Muscle of back (tissue), 11 donors: ENCODE results near the gene PDE6A. TPM values are rescaled to one million over a fixed set of nuclear protein-coding genes. Genes with fewer than 3 reads are reported as not detected.

Source experiments
- DNase-seq, 3 donors: peaks; one replicate each; pipeline versions ENCODE4 v3.0.0 to v3.0.0-alpha.2; 2013
- polyA plus RNA-seq, 10 donors: library from polyadenylated mRNA; unstranded; fragments of 120-200 nt; gene quantifications; one replicate each; pipeline ENCODE4 v1.2.1, GENCODE V29; 2013; ENCODE audit not compliant: insufficient read length in 10 of 10

PDE6A gene
- polyA plus RNA-seq, 10 donors: 0.03 to 0.12 (median 0.06) TPM

DNA sequence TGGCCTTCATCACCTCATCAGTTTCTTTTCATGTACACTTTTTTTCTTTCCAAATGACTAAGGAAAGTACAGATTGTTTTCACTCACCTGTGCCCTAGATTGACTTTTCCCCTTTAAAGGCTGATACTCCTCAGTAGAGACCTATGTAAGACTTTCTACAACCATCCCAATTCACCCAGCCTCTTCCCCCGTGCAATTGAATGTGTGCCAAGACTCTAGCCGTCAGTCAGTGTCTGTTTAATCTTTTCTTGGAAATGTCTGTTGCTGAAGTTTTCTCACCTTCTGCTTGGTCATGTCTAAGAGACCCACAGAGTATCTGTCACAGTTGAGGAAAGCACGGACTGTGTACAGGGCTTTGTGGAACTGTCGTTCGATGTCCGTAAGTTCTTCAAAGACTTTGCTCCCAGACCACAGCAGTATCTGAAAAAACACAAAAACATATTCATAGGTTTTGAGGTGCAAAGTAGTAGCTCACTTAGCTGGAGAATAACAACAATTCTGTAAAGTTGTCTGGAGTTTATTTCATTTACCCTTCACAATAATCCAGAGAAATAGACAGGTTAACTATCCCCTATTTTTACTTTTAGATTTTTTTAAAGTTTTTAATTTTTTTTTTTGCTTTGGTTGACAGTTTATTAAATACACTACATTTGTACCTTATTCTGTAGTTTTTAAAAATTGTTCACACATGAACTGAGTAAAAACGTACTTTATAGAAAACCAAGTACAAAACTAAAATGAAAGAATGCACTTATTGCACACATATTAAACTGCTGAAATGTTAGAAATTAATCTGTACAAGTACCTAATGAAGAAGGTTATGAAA lies 13.6 kb downstream of the PDE6A start:
- no peak for DNase-seq

DNA sequence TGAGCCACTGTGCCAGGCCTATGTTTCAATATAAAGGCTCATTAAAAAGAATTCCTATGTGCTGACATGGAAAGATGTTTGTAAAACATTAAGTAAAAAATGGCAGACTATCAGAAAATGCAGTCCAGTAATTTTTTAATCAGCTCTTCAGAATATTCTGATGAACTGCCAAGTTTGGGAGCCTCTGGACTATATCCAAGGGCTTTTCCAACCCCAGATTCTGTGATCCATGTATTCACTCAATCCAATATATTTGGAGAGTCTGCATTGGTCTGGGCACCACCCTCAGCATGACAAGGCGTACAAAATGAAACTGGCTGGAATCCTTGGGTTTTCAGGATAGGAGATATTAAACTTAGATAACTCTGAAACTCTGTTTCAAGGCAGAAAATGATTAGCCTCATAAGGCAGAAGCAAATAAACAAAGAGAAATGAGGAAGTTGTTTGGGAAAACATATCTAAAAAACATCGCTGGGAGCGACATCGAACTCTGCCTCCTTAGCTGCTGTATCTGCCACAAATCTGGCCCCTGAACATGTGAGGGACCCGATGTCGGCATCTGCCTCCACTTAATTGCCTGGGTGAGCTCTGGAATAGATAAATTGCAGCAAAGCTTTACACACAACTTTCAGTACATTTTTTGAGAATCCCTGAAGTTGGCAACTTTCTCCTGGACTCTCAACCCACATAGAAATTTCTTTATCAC lies 14.4 kb downstream of the PDE6A start:
- DNase-seq: peak in 1 of 3 donors; percentile 5

DNA sequence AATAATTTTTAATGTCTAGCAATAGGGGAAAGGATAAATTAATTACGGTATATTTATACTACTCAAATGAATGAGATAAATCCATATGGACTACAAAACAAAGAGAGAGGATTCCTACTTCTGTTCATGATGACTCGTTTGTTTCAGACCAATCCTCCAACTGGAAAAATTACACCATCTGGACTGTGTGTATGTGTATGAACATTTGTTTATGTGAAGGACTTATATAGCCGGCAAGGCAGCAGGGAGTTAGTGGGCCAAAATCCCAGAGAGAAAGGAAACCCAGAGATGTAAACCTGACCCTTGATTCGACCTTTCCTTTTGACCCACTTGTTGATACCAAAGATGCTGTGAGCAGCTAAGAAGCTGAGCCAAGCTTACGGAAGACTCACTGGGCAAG lies 20.1 kb downstream of the PDE6A start:
- no peak for DNase-seq

DNA sequence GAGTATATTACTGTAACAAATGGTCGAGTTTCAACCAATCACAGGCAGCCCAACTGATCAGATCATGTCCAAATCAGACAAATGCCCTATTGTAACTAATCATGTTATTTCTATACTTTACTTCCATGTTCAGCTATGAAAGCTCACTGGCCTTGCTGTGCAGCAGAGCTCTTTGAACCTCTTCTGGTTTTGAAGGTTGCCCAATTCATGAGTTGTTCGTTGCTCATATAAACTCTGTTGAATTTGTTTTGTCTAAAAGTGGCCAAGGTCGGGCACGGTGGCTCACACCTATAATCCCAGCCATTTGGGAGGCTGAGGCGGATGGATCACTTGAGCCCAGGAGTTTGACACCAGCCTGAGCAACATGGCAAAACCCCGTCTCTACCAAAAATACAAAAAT lies 21.6 kb downstream of the PDE6A start:
- DNase-seq: no peak

DNA sequence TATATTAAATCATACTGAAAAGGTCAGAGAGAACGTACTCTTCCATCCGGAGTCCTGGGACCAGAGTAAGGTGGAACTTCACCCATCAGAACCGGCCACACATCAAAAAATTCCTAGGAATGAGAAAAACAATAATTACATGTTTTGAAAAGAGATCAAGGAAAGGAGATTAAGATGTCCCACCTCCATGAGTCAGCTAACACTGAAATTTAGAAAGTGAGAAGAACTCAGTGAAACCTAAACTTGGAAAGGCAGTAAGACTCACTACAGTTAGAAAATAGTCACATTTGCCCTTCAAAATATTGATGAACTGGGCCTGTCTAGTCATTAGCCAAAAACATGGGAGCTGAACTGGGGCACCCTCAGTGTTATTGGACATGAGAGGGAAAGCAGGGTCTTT lies 23.0 kb downstream of the PDE6A start:
- DNase-seq: no peak

DNA sequence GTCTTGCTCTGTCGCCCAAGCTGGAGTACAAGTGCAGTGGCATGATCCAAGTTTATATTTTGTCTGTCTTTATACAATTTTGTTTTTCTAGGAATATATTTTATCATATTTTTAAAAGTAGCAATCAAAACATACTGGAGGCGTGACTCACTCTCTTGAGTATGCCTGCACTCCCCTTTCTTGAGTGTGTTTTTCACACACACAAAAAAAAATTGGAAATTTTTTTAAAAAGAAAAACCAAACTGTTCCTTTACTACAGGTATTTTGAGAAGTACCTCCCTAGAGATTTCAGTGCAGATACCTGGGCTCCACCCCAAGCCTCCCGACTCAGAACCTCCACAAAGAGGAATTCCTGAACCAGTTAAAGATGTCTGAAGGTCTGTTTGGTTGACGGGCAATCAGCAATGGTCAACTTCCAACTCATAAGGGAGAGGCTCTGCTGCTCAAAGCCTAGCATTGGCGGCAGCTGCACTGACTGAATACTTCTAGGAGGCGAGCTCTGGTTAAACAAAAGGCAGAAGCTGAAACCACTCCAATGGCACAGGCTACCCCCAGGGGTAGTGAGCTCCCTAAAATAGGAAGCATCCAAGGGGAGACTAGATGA lies 27.4 kb downstream of the PDE6A start:
- DNase-seq: no peak

DNA sequence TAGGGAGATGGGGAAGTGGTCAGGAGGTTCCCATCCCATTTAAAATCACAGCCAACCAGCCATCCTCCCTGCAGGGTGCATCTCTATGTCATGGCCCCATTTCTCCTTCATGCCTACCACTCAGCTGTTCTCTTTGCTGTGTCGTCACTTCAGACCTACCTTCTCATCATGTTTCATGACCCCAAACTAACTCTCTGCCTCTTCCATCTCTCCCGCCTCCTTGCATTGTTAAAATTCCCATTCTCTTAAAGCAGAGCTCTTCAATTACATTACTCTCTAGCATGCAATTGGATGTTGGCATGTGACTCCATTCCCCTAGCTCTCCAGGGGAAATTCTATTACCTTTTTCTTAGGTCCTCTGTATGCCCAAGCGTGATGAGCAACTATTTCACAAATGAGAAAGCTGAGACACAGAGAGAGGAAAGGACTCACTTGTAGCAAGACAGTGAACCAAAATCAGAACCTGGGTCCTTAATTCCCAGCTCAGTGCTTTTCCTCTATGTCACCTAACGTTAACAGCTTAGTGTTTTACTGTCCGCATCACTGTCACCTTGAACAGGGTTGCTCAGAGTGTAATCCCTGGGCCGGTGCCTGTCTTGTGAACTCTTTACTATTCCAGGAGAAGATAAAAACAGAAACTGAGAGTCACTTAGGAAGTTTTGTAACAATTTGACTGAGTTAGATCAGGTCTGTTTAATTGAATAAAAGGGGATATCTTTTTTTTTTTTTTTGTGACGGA lies 28.1 kb downstream of the PDE6A start:
- no peak for DNase-seq

DNA sequence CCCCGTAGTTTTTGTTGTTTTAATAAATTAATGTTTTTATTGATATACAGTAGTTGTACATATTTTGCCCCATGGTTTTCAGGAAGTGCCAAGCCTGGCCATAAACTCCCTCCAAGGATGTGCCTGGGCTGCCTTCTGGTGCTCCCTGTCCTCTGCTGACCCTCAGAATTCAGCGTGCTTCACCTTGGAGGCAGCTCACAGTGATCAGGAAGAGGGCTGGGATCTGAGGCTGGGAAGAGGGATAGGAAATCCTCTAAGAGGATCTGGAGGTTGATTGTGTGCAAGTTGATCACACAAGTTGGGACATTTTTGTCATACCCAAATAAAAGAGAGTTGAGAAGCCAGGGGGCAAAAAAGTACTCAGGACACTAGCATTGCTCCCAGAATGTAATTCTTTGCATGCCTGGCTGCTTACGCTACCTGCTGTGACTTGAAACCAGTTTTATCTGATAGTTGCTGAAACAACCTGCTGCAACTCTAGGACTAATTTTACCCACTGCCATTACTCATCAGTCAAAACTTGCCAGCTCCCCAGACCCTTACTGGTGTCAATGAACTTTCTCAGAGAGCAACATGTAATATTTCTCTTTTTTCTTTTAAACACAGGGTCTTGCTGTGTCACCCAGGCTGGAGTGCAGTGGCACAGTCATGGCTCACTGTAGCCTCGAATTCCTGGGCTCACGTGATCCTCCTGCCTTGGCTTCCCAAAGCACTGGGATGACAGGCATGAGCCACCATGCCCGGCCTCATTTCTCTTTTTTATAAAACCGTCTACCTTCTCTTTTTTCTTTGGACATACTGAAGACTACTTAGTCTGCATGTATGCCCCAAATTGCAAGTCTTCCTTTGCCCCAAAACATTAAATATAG lies 29.0 kb downstream of the PDE6A start:
- DNase-seq: no peak

DNA sequence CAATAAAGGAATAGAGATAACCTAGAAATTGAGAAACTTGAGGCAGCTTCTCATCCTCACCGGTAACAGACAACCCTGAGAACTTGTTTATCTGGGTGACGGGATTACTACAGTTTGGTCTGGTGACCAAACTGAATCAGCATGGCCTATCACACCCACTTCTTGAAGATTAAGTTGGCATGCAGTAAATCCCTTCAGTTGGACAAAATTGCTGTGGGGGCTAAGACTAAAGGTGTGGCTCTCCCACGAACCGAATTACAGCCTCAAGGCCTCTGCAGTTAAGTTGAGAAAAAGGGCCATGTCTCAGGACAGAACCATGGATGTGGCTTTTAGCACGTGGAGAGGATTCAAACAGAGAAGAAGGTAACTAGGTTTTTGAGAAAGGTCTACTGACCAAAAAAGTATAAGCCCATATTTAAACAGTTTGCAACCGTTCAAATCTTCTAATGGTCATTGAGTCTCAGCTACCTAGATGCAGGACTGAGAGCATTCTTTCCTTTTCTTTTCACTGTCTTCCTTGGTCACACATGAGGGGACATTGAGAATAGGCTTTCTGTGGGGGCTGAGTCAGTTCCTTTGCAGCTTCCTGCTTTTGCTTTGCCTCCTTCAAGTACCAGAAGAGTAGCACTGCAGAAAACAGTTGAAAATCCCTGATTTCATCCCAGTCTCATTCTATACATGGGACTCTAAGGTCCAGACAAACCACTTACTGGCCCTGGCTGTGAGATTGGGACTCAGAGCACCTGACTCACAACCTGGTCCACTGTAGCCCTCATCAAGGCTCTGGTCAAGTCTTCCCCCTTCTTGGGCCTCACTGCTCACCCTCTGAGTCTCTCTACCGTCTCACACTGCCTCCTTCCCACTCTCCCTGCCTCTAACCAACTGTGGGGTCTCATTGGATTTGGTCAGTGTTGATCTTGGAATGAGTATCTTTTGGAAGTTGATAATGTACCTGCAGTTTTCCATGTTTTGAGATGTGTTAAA lies 30.9 kb downstream of the PDE6A start:
- DNase-seq: no peak

DNA sequence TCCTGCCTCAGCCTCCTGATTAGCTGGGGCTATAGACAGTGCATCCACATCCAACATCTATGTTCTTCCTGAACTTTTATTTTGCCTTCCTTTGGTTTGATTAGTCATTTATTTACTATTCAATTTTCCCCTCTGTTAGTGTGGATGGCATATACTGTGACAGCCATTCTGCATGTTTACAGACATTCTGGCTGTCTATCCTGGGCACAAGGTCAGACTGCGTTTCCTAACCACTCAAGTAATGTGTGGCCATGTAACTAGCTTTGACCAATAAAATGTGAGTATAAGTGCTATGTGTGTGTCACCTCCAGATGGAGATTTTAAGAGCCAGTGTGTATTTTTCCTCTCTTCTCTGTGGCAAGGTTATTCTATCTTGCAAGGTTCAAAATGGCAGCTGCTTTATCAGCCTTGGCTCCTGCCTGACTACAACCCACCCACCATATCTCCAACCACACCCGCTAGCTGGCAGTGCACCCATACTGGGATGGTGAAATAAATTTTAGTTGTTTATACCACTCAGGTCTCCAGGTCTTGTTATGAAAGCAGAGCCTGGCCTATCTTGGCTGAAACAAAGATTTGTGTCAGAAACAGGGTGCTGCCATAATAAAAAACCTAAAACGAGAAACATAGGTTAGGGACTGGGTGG lies 32.2 kb downstream of the PDE6A start:
- DNase-seq: no peak

DNA sequence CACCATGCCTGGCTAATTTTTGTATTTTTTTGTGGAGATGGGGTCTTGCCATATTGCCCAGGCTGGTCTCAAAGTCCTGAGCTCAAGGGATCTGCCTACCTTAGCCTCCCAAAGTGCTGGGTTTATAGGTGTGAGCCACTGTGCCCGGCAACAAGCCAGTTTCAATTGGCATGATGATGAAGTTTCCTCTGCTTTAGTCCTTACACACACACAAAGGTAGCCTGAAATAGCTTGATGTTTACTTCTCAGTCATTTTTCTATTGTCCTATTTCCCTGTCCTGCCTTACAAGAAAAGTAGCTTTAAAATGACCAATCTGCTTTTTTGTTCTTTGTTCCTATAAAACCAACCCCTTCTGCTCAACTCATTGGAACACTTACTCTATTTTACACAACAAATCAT lies 33.6 kb downstream of the PDE6A start:
- DNase-seq: no peak

DNA sequence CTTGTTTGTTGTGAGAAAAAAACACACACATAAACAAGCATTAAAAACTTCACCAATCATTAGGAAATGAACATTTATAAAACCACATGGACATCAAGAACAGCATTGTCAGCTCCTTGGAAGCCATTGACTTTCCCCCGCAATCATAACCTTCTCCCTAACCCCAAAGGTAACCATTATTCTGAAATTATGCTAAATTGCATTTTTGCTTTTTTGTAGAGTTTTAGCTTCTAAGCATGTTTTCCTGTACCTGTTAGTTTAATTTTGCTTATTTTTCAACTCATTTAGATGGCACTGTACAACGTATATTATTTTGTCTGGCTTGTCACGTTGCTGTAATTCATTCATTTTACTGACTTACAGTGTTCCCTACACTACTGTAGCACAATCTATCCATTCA lies 36.8 kb downstream of the PDE6A start:
- no peak for DNase-seq

DNA sequence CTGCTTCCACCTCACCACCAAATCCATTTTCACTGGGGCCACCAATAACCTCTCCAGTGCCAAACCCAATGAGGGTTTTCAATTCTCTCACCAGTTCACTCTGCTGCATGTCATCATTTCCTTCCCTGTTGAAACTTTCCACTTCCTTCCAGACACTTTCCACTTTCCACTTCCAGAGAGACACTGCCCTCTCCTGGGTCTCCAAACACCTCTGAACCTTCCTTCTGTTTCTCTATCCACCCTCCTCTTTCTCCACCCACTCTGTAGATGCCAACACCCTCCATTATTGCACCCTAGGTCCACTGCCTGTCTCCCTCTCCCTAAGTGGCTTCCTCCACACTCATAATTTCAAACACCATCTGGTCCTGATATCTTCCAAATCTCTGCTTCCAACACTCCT lies 39.6 kb downstream of the PDE6A start:
- no peak for DNase-seq

DNA sequence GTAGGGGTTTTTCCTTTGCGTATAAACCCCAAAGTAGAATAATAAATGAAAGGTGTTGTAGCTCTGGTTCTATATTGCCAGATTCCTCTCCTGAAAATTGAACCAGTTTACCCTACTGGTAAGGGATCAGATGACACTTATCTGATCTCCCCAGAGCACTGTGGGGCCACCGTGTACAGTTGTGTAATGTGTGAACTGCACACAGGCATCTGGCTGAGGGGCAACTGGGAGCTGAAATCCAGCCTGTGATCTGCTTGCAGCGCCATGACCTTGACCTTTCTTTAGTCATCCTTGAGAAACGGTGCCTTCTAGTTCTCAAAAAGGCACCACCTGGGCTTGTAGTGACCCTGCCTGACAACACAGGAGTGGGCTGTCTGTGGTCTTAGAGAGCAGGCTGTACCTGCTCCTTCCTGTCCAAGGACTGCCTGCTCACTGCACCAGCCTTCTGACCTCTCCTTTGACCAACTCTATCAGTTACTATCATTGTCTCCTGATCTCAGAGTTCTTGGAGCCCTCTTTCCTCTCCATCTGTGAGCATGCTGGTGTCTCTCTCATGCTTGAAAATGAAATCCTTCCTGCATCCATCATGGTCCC lies 40.2 kb downstream of the PDE6A start:
- no peak for DNase-seq

DNA sequence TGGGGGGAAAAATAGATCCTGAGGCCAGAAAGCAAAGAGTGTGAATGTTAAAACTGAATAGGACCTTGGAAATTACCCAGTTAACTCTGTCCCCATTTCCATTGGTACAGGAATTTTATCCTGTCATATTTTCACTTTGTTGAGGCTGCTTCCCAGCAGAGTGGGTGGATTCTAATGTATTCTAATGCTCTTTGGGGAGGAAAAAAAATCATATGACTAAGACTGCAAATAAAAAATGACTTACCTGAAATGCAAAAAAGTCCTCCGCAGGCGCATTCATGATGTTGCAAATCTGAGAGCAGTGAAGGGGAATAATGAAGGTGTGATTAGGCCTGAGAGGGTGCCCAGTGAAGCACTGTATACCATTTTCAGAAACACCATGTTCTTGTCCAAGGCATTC lies 41.2 kb downstream of the PDE6A start:
- DNase-seq: no peak

DNA sequence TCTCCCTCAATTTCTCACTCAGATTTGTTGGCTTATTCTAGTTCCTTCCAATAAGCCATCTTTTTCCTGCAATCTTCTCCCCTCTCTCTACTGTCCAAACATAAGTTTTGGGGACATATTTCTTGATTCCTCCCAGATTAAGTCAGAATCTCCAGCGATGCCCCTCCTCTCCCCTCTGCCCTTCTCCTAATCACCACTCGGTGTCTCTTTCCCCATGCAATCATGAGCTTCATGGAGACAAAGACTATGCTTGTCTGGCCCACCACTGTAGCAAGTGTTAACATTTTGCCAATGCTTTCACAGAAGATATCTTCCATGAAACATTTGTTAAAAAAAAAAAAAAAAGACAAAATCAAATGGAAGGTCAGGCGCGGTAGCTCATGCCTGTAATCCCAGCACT lies 42.4 kb downstream of the PDE6A start:
- no peak for DNase-seq

DNA sequence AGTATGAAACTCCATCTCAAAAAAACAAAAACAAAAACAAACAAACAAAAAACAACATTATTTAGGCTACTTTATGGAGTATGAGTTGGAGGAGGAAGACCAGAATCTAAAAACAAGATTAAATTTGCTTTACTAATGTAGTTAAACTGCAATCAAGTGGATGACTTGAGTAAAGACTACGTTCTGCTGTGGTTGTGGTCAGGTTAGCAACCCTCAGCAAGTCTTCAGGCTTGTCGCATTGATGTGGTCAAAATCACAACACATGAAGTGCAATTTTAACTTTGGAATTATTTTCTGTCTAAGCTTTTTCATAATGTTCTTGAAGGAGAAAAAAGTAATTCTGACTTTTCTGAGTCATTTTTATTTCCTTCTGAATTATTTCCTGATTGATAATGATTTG lies 43.1 kb downstream of the PDE6A start:
- DNase-seq: no peak

DNA sequence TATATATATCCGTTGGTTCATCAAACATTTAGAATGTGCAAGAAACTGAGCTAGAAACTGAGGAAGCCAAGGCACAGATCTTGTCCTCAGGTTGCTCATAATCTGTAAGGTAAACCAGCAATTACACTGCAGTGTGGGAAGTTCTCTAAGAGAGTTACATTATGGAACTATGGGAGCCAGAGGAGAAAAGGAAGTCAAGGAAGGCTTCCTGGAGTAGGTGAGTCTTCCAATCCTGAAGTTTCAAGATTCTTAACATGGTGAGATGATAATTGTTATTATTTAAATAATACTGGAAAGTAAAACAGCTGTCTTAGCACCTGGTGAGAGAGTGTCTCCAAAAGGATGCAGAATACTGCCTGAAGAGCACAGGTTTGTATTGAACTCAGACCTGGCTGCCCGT lies 44.2 kb downstream of the PDE6A start:
- no peak for DNase-seq

DNA sequence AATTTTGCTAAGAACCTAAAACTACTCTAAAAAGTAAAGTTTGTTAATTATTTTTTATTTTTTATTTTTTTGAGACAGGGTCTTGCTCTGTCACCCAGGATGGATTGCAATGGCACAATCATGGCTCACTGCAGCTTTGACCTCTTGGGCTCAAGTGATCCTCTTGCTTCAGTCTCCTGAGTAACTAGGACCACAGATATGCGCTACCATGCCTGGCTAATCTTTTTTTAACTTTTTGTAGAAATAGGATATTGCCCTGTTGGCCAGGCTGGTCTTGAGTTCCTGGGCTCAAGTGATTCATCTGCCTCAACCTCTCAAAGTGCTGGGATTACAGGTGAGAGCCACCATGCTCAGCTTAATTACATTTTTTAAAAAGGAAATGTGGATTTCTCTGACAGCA lies 45.8 kb downstream of the PDE6A start:
- DNase-seq: no peak
